Neural cell (in vitro differentiated cells): ENCODE measurements around the gene PABPN1L. TPM values are rescaled to one million over a fixed set of nuclear protein-coding genes. Genes with fewer than 3 reads are reported as not detected.

Experiments
- H2AFZ ChIP-seq: fragments of 200-600, 300-800 bp; sonication (generic), shearing (Covaris generic); 2 replicates; pipeline ENCODE4 v1.6.0; 2014; ENCODE audit warnings: low read depth, mild to moderate bottlenecking, antibody characterized with exemption, low read length, moderate library complexity
- H3F3A ChIP-seq: fragments of 200-600 bp; shearing (Covaris generic); 2 replicates; pipeline ENCODE4 v1.6.1; 2016; ENCODE audit warnings: mild to moderate bottlenecking, moderate library complexity, mixed read lengths, antibody characterized with exemption, low read length; ENCODE audit not compliant: insufficient read depth, poor library complexity, severe bottlenecking
- H3K27ac ChIP-seq: fragments of 200-600, 300-800 bp; sonication (generic), shearing (Covaris generic); 2 replicates; pipeline ENCODE4 v1.5.1; 2014; ENCODE audit warnings: mild to moderate bottlenecking, low read length, moderate library complexity
- H3K27me3 ChIP-seq: fragments of 300-800, 200-600 bp; sonication (generic), shearing (Covaris generic); 2 replicates; pipeline ENCODE4 v1.6.0; 2014; ENCODE audit warnings: mild to moderate bottlenecking, low read depth, low read length, moderate library complexity; ENCODE audit not compliant: insufficient read depth
- H3K36me3 ChIP-seq: fragments of 300-800, 200-600 bp; sonication (generic), shearing (Covaris generic); 2 replicates; pipeline ENCODE4 v1.5.1; 2014; ENCODE audit warnings: mild to moderate bottlenecking, antibody characterized with exemption, low read length, moderate library complexity; ENCODE audit not compliant: insufficient read depth
- H3K4me2 ChIP-seq: fragments of 300-800, 200-600 bp; sonication (generic), shearing (Covaris generic); 2 replicates; pipeline ENCODE4 v1.6.0; 2014; ENCODE audit warnings: mild to moderate bottlenecking, low read length
- H3K4me3 ChIP-seq: fragments of 300-800, 200-600 bp; sonication (generic), shearing (Covaris generic); 2 replicates; pipeline ENCODE4 v1.5.1; 2014; ENCODE audit warnings: mild to moderate bottlenecking, low read length, moderate library complexity
- H3K79me2 ChIP-seq: fragments of 200-600 bp; shearing (Covaris generic); replicated peaks from 2 replicates; pipeline ENCODE4 v1.6.0; 2014; ENCODE audit warnings: mild to moderate bottlenecking, low read length, moderate library complexity; ENCODE audit not compliant: insufficient read depth
- H3K9ac ChIP-seq: fragments of 300-800, 200-600 bp; sonication (generic), shearing (Covaris generic); 2 replicates; pipeline ENCODE4 v1.6.1; 2016; ENCODE audit warnings: mild to moderate bottlenecking, low read length, mixed read lengths
- H3K9me2 ChIP-seq: fragments of 200-600 bp; shearing (Covaris generic); 2 replicates; pipeline ENCODE4 v1.6.1; 2016; ENCODE audit warnings: mild to moderate bottlenecking, low read length, mixed read lengths; ENCODE audit not compliant: insufficient read depth
- H3K9me3 ChIP-seq: fragments of 200-600, 300-800 bp; sonication (generic), shearing (Covaris generic); 2 replicates; pipeline ENCODE4 v1.6.1; 2016; ENCODE audit warnings: mild to moderate bottlenecking, mixed run types, low read length, moderate library complexity, mixed read lengths
- H4K20me1 ChIP-seq: fragments of 200-600 bp; shearing (Covaris generic); 2 replicates; pipeline ENCODE4 v1.6.1; 2016; ENCODE audit warnings: mild to moderate bottlenecking, mixed run types; ENCODE audit not compliant: insufficient read depth
- EP300 ChIP-seq: fragments of 450-650 bp; conservative IDR thresholded peaks from 2 replicates; pipeline ENCODE4 v1.6.1; 2014; ENCODE audit warnings: antibody characterized with exemption, mild to moderate bottlenecking, moderate library complexity; ENCODE audit not compliant: poor library complexity, severe bottlenecking
- EZH2 ChIP-seq: fragments of 200-600, 300-800 bp; shearing (Covaris generic), sonication (generic); IDR thresholded peaks from 2 replicates; pipeline ENCODE4 v1.6.1; 2014; ENCODE audit warnings: antibody characterized with exemption, low read length, borderline replicate concordance, mild to moderate bottlenecking; ENCODE audit not compliant: insufficient read depth, poor library complexity, severe bottlenecking
- MXI1 ChIP-seq: fragments of 450-650 bp; conservative IDR thresholded peaks from 2 replicates; pipeline ENCODE4 v1.6.1; 2014; ENCODE audit warnings: antibody characterized with exemption, mild to moderate bottlenecking; ENCODE audit not compliant: poor library complexity, severe bottlenecking
- POLR2AphosphoS5 ChIP-seq: IDR thresholded peaks from 2 replicates; pipeline ENCODE4 v1.6.1; 2012
- RAD21 ChIP-seq: fragments of 450-650 bp; conservative IDR thresholded peaks from 2 replicates; pipeline ENCODE4 v1.6.1; 2014; ENCODE audit warnings: antibody characterized with exemption, mild to moderate bottlenecking, moderate library complexity
- SMC3 ChIP-seq: fragments of 450-650 bp; conservative IDR thresholded peaks from 2 replicates; pipeline ENCODE4 v1.6.1; 2014; ENCODE audit warnings: antibody characterized with exemption, mild to moderate bottlenecking, moderate library complexity; ENCODE audit not compliant: poor library complexity
- TAF1 ChIP-seq: IDR thresholded peaks from 2 replicates; pipeline ENCODE4 v1.6.1; 2012; ENCODE audit warnings: low read depth
- polyA plus RNA-seq: library from polyadenylated mRNA; depleted of rRNA; stranded (reverse); fragments of >200 nt; gene quantifications from 2 replicates; pipeline ENCODE4 v1.2.3, GENCODE V29; 2014
- TF ChIP-seq, protein P1 (sequence below): fragments of 450-650 bp; IDR thresholded peaks from 2 replicates; pipeline ENCODE4 v1.5.1; 2014; ENCODE audit warnings: antibody characterized with exemption, mild to moderate bottlenecking, moderate library complexity; ENCODE audit not compliant: poor library complexity, severe bottlenecking
- TF ChIP-seq, protein P2 (sequence below): IDR thresholded peaks from 2 replicates; pipeline ENCODE4 v1.6.1; 2012; ENCODE audit warnings: borderline replicate concordance

The PABPN1L gene
- polyA plus RNA-seq, 1 donor from 2014 or later: 0.20 TPM

DNA sequence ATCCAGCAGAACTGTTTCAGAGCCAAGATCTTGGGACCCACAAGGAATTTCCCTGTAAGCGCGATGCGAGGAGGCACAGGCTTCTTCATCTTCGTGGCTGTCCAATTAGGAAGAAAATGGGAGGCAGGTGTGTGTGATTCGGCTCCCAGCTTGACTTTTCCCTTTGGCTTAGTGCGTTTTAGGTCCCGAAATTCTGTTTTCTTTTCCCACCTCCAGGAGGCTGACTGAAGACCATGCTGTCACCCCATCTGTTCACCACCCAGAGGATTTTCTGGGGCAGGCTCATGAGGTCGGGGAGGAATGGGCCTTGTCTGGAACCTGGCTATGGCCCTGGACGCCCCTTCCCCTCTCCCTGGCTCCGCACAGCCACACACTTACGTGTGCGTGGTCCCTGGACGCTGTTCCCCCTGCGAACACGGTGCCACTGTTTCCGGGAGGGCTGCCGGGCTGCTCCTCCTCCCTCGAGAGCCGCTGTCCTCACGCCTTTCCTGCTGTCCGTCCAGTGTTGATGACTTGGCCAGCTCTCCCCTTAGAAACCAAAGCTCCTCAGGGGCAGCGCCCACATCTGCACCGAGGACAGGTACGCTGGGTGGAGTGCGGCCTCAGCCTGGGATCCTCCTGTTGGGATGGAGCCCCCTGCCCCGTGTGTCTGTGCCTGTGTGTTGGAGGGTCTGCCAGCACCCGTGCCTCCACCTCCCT lies 2.7 kb upstream of the PABPN1L start:
- Histone ChIP-seq H3K79me2 (no peaks in the 10 kb centered on the region), H3K36me3 (no peaks in the 10 kb centered on the region), H2AFZ (no peak overlapping the region), H3K27ac (no peak overlapping the region), H4K20me1 (no peaks in the 10 kb centered on the region), H3K9ac (no peak overlapping the region), H3F3A (no peaks in the 10 kb centered on the region), H3K27me3 (no peaks in the 10 kb centered on the region), H3K9me3 (no peaks in the 10 kb centered on the region), H3K4me3 (no peak overlapping the region), H3K4me2 (no peak overlapping the region), H3K9me2 (no peaks in the 10 kb centered on the region)
- TF ChIP-seq MXI1 (no peak), SMC3 (no peak)
- TF ChIP-seq, protein P1, sequence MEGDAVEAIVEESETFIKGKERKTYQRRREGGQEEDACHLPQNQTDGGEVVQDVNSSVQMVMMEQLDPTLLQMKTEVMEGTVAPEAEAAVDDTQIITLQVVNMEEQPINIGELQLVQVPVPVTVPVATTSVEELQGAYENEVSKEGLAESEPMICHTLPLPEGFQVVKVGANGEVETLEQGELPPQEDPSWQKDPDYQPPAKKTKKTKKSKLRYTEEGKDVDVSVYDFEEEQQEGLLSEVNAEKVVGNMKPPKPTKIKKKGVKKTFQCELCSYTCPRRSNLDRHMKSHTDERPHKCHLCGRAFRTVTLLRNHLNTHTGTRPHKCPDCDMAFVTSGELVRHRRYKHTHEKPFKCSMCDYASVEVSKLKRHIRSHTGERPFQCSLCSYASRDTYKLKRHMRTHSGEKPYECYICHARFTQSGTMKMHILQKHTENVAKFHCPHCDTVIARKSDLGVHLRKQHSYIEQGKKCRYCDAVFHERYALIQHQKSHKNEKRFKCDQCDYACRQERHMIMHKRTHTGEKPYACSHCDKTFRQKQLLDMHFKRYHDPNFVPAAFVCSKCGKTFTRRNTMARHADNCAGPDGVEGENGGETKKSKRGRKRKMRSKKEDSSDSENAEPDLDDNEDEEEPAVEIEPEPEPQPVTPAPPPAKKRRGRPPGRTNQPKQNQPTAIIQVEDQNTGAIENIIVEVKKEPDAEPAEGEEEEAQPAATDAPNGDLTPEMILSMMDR: no peak

DNA sequence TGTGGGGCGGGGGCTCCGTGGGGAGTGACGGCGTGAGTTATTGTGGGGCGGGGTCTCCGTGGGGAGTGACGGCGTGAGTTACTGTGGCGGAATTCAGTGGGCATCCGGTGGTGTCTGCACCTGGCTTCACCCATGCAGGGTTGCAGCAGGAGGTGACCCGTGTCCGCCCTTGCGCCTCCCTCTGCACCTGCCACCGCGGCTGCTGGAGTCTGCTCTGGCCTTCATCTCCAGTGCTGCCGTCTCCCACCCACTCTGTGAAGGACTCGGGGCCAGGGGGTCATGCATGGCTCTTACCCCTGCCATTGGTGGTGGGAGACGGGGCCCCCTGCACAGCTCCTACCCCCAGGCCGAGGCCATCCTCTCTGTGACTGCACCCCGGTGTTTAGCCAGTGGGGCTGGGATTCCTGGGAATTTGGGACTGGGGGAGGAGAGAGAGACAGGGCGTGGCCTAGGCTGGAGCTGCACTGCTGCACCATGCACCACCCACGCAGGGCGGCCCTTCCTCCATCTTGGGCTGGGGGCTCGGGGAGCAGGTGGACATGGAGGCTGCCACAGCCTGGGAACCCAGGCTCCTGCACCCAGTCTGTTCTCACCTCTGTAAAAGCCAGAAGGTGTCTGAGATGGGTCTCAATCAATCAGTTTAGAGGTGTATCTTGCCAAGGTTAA lies 1.3 kb upstream of the PABPN1L start:
- no peaks in the 10 kb centered on the region for H3K27me3 ChIP-seq
- no peak overlapping the region for H3K4me2 ChIP-seq
- no peaks in the 10 kb centered on the region for H3K9me3 ChIP-seq
- no peak overlapping the region for H3K4me3 ChIP-seq
- H3K27ac ChIP-seq: no peak overlapping the region
- H3K9ac ChIP-seq: no peak overlapping the region
- no peaks in the 10 kb centered on the region for H3K36me3 ChIP-seq
- no peaks in the 10 kb centered on the region for H3F3A ChIP-seq
- no peak overlapping the region for H2AFZ ChIP-seq
- H3K9me2 ChIP-seq: no peaks in the 10 kb centered on the region
- no peaks in the 10 kb centered on the region for H4K20me1 ChIP-seq
- H3K79me2 ChIP-seq: no peaks in the 10 kb centered on the region
- no peak for TF ChIP-seq EP300
- no peak for TF ChIP-seq SMC3
- no peak for TF ChIP-seq POLR2AphosphoS5
- TF ChIP-seq, protein P1: no peak
- no peak for TF ChIP-seq RAD21
- TF ChIP-seq EZH2: no peak
- TF ChIP-seq, protein P2, sequence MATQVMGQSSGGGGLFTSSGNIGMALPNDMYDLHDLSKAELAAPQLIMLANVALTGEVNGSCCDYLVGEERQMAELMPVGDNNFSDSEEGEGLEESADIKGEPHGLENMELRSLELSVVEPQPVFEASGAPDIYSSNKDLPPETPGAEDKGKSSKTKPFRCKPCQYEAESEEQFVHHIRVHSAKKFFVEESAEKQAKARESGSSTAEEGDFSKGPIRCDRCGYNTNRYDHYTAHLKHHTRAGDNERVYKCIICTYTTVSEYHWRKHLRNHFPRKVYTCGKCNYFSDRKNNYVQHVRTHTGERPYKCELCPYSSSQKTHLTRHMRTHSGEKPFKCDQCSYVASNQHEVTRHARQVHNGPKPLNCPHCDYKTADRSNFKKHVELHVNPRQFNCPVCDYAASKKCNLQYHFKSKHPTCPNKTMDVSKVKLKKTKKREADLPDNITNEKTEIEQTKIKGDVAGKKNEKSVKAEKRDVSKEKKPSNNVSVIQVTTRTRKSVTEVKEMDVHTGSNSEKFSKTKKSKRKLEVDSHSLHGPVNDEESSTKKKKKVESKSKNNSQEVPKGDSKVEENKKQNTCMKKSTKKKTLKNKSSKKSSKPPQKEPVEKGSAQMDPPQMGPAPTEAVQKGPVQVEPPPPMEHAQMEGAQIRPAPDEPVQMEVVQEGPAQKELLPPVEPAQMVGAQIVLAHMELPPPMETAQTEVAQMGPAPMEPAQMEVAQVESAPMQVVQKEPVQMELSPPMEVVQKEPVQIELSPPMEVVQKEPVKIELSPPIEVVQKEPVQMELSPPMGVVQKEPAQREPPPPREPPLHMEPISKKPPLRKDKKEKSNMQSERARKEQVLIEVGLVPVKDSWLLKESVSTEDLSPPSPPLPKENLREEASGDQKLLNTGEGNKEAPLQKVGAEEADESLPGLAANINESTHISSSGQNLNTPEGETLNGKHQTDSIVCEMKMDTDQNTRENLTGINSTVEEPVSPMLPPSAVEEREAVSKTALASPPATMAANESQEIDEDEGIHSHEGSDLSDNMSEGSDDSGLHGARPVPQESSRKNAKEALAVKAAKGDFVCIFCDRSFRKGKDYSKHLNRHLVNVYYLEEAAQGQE: no peak
- no peak for TF ChIP-seq MXI1
- no peak for TF ChIP-seq TAF1
